ENCODE data around the gene COL12A1. TPM values are rescaled to one million over a fixed set of nuclear protein-coding genes. Genes with fewer than 3 reads are reported as not detected.

Gene COL12A1
- polyA plus RNA-seq, 1 donor from 2014 or later: 0.63 TPM

GRCh38 chr6:75041381-75041780 is 164.5 kb downstream of the COL12A1 start:
- no peak overlapping the region for H3K9ac ChIP-seq (ENCODE audit: low read length)
- TF ChIP-seq TAF1 (IDR thresholded peaks at IDR 0.05; ENCODE audit: low read depth) (no peak), POLR2AphosphoS5 (IDR thresholded peaks at IDR 0.05) (no peak), MXI1 (conservative IDR thresholded peaks at IDR 0.05; ENCODE audit: poor library complexity, severe bottlenecking) (no peak), EZH2 (IDR thresholded peaks at IDR 0.05; ENCODE audit: borderline replicate concordance, insufficient read depth, low read length, poor library complexity, severe bottlenecking) (no peak), EP300 (conservative IDR thresholded peaks at IDR 0.05; ENCODE audit: poor library complexity, severe bottlenecking) (no peak)
- no peaks in the 10 kb centered on the region for H3K9me3 ChIP-seq (ENCODE audit: low read length)
- H3K27ac ChIP-seq (ENCODE audit: low read length): no peak overlapping the region
- no peak overlapping the region for H3K4me2 ChIP-seq (ENCODE audit: low read length)
- H3K9me2 ChIP-seq (ENCODE audit: insufficient read depth, low read length): peaks cover 2% of the 10 kb centered on the region
- no peaks in the 10 kb centered on the region for H3K79me2 ChIP-seq (replicated peaks; ENCODE audit: insufficient read depth, low read length)
- no peaks in the 10 kb centered on the region for H4K20me1 ChIP-seq (ENCODE audit: insufficient read depth)
- H2AFZ ChIP-seq (ENCODE audit: low read depth, low read length): no peak overlapping the region
- H3K27me3 ChIP-seq (ENCODE audit: insufficient read depth, low read depth, low read length): no peaks in the 10 kb centered on the region
- H3F3A ChIP-seq (ENCODE audit: insufficient read depth, low read length, poor library complexity, severe bottlenecking): no peaks in the 10 kb centered on the region
- H3K4me3 ChIP-seq (ENCODE audit: low read length): no peak overlapping the region
- no peaks in the 10 kb centered on the region for H3K36me3 ChIP-seq (ENCODE audit: insufficient read depth, low read length)

Other genes with a start within 250 kb of the COL12A1 start
- 1,352 and 2,909 TPM in 2 replicates for gene COX7A2, start 37.7 kb upstream of the COL12A1 start, polyA plus RNA-seq
- 103 and 110 TPM in 2 replicates for gene TMEM30A, start 78.7 kb upstream of the COL12A1 start, polyA plus RNA-seq